Cardiac septum (tissue), 1 donor: ENCODE results near the gene IFT80. TPM values are rescaled to one million over a fixed set of nuclear protein-coding genes. Genes with fewer than 3 reads are reported as not detected.

Experiments
- DNase-seq: peaks from one replicate; pipeline ENCODE4 v3.0.0-alpha.2; 2020; ENCODE audit warnings: low spot score
- intact Hi-C: fragments of 100-400 bp; cut with DNase I; formaldehyde crosslinking; loops from one replicate; pipeline ENCODE4 v1.14.0; 2022
- total RNA-seq: library from RNA; stranded (reverse); fragmentation: NEBNext Ultra II Directional; extraction: Animal tissue kit (Norgen Biotek cat#: 25700); gene quantifications from one replicate; pipeline ENCODE4 v1.2.1, GENCODE V29; 2021
- donor health status: DM: no; HTN: no; CAD: no.

The IFT80 gene
- total RNA-seq, 1 donor from 2014 or later, result 10.7 TPM

- intact Hi-C loops, result loop anchor here (10.0 kb wide), 1 partner anchor 568 kb away; the partner anchor contains the start of gene SCHIP1
Measured at GRCh38 chr3:160402221-160403027, 3.4 kb upstream of the IFT80 start.

DNA sequence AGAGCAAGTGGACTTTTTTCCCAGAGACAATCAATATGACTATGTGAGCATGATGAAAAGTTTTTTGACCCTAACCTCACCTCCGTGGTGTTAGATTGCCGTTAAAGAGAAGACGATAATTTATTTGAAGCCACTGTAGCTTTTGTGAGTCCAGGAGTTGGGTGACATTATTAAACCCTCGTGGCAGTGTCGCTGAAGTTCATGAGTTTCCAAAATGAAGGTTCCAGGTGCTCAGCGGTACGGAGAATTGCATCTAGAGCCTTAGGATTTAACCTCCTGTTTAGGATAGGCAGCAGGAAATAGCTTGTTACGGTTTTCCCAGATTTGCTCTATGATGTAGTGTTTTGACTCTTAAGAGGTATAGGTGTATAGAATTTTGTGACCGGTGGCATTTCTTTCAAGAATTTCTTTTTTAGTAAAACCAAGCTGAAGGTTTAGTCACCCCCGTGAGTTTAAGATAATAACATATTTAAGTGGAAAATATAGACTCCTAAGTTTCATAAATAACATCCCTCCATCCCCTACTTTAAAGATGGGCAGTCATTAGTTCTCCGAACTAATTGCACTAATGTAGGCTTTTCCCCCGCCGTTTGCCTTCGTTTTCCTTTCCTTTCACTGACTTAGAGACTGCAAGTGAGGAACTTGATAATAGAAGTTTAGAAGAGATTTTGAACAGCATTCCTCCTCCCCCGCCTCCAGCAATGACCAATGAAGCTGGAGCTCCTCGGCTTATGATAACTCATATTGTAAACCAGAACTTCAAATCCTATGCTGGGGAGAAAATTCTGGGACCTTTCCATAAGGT lies 2.5 kb upstream of the IFT80 start:
- intact Hi-C loops, result loop anchor here (10.0 kb wide), 1 partner anchor 567 kb away; the partner anchor contains the start of gene SCHIP1
- DNase-seq, result no peak

More at GRCh38 chr3:160402221-160403027, 3.4 kb upstream of the IFT80 start:
- no peak for DNase-seq

DNA sequence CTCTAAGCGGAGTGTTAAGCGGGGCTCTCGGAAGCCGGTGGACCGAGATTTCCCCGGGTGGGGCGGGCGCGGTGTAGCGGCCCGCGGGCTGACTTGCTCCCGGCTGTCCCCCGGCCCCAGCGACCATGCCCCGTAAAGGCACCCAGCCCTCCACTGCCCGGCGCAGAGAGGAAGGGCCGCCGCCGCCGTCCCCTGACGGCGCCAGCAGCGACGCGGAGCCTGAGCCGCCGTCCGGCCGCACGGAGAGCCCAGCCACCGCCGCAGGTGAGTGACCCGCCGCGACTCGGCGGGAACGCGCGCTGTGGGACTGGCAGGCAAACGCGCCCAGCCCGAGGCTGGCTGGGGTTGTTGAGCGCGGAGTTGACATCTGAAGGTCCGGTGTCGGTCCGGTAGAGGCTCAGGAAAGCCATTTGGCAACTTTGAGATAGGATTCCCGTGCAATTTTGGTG lies 1.7 kb upstream of the IFT80 start:
- DNase-seq, result peak; percentile 77
- intact Hi-C loops, result loop anchor here (10.0 kb wide), 1 partner anchor 566 kb away; the partner anchor contains the start of gene SCHIP1

GRCh38 chr3:160400030-160400701 lies 1.1 kb upstream of the IFT80 start:
- intact Hi-C loops, result loop anchor here (10.0 kb wide), 1 partner anchor 565 kb away; the partner anchor contains the start of gene SCHIP1
- peak; percentile 79 for DNase-seq

DNA sequence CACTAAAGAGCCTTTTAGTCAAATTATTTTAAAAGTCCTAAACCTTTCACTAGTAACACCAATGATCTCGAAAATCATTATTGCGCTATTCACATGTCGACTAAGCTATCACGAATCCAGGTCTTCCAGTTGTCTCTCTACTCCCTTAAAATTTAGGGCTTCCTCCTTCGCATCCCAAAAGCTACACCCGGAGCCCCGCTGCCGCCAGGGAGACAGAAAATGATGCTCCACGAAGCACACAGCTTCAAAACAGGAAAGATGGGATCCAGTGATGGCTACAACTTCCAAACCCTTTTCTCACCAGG lies 253 bp downstream of the IFT80 start:
- DNase-seq, result no peak
- intact Hi-C loops, result no loop called here

DNA sequence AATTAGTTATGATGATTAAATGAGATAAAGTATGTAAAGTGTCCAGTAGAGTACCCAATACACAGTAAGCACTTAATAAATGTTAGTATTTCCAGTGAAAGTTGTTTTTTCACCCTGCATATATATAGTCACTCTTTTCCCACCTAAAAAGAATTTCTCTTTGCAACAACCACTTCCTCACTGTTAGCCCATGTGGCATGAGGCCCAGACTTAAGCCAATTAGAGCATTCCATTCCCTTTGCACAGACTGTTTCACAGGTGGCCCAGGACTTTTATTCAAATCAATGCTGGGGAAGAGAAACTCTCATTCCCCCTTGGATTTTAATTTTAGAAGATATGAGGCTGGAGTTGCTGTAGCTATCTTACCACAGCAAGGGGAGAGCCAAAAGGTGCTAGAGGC lies 3.7 kb downstream of the IFT80 start:
- intact Hi-C loops, result no loop called here
- DNase-seq, result no peak

GRCh38 chr3:160394009-160394392 lies 5.0 kb downstream of the IFT80 start:
- intact Hi-C loops, result no loop called here
- DNase-seq, result no peak

DNA sequence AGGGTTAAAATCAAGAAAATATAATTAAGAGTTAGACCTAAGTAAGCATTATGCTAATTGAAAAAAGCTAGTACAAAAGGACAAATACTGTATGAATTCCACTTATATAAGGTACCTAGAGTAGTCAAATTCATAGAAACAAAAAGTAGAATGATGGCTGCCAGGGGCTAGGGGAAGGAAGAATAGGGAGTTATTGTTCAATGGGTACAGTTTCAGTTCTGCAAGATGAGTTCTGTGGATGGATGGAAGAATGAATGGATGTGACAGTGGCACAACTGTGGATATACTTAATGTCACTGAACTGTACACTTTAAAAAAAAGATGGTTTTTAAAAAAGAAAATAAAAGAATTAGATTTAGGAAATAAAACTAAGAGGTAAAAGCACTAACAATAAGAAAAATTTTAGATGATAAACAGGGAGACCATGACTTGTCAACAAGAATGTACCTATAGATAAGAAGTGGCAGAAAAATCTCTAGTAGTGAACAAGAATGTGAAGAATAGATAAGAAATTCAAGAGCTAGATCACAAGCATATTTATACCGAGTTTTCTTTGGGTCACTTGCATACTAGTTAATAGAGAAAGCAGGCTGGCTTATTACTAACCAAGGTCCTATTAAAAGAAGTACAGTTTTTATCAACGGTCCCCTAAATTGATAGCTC lies 5.5 kb downstream of the IFT80 start:
- no peak for DNase-seq
- intact Hi-C loops, result no loop called here

DNA sequence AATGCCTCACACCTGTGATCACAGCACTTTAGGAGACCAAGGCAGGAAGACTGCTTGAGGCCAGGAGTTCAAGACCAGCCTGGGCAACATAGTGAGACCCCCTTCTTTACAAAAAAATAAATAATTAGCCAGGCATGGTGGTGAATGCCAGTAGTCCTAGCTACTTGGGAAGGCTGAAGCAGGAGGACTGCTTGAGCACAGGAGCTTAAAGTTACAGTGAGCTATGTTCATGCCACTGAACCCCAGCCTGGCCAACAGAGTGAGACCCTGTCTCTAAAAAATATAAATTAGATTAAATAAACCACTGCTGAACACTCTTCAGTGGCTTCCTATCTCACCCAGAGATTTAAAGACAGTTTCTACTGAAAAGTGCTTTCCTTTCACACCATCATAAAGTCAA lies 6.2 kb downstream of the IFT80 start:
- DNase-seq, result no peak
- intact Hi-C loops, result no loop called here

GRCh38 chr3:160390565-160391138 lies 8.4 kb downstream of the IFT80 start:
- no peak for DNase-seq
- intact Hi-C loops, result no loop called here

GRCh38 chr3:160384639-160385318 lies 14.2 kb downstream of the IFT80 start:
- no peak for DNase-seq

GRCh38 chr3:160381470-160381869 lies 17.6 kb downstream of the IFT80 start:
- no peak for DNase-seq
- intact Hi-C loops, result no loop called here

More at GRCh38 chr3:160384639-160385318, 14.2 kb downstream of the IFT80 start:
- intact Hi-C loops, result no loop called here

- intact Hi-C loops, result no loop called here
- no peak for DNase-seq
Measured at GRCh38 chr3:160379628-160380214, 19.3 kb downstream of the IFT80 start.

DNA sequence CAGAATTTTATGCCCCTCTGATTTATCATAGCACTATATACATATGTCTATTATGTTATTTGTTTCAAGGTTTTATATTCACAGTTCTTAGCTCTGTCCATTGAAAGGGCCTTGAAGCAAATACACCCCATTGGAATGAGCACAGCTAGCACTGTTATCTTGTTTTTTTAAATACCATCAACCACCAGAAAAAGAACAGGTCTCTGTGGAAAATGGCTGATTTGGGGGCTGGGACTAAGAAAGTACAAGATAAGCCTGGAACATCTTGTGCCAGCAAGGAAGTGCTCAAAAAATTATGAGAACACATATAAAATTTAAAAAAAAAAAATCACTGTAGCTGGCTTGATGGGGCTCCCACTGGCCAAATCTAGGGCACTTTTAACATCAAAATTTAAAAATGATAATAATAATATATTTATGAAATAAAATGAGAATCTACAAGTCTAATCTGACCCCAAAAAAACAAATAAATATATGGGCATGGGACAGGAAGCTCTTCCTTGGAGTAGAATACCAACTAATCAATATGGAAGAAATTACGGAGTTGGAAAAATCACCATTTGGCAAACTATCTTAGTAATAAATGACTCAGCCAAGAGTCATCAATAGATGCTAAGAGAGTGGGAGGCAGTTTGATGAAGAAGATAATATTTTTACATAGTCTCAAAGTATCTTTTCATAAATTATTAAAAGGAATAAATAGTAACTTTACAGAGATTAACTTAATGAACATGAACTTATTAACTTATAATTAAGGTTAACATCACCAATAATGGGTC lies 20.5 kb downstream of the IFT80 start:
- no peak for DNase-seq
- intact Hi-C loops, result no loop called here

DNA sequence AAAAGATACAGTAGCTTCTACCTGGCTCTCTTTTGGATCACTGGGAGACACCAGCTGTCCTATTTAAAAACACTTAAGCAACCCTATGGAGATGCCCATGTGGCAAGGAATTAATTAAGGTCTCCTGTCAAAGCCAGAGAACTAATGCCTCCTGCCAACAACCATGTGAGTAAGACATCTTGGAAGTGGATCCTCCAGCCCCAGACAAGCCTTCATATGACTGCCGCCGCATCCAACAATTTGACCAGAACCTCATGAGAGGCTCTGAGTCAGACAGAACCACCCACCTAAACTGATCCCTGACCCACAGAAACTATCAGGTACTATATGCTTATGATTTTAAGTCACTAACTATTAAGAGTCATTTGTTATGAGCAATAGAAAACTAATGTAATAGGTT lies 22.3 kb downstream of the IFT80 start:
- no peak for DNase-seq
- intact Hi-C loops, result no loop called here

DNA sequence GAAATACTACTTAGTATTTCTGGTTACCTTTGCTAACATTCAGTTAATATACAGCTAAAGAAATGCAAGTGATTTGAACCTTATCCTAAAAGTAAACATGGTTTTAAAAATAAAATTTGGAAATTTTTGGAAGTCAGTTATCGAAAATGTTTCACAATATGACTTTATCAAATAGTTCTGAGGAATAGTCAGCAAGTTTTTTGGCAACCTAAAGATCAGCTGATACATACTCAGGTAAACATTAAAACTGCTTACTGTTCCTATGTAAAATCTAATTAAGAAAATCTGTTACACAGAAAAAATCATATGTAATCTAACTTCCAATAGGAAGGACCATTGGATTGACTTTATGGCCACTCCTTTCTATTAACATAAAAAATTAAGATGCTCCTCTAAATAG lies 24.1 kb downstream of the IFT80 start:
- DNase-seq, result no peak
- intact Hi-C loops, result no loop called here

GRCh38 chr3:160374472-160374871 lies 24.6 kb downstream of the IFT80 start:
- intact Hi-C loops, result no loop called here
- DNase-seq, result no peak

DNA sequence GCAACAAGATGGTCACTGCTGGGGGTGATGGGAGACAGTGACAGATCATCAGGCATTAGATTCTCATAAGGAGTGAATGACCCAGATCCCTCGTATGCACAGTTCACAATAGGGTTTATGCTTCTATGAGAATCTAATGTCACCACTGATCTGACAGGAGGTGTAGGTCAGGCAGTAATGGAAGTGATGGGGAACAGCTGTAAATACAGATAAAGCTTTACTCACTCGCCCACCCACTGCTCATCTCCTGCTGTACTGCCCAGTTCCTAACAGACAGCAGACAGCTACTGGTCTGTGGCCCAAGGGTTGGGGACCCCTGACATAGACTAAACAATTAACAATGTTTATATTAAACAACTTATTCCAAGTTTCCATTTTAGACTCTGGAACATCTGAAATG lies 25.4 kb downstream of the IFT80 start:
- intact Hi-C loops, result no loop called here
- DNase-seq, result no peak
